Brain pericyte (primary cell): ENCODE data around the gene AJAP1.

Source experiments
- DNase-seq: peaks from one replicate; pipeline ENCODE4 v3.0.0-alpha.2; 2012; ENCODE audit warnings: low read depth, low spot score

AJAP1 gene

DNA sequence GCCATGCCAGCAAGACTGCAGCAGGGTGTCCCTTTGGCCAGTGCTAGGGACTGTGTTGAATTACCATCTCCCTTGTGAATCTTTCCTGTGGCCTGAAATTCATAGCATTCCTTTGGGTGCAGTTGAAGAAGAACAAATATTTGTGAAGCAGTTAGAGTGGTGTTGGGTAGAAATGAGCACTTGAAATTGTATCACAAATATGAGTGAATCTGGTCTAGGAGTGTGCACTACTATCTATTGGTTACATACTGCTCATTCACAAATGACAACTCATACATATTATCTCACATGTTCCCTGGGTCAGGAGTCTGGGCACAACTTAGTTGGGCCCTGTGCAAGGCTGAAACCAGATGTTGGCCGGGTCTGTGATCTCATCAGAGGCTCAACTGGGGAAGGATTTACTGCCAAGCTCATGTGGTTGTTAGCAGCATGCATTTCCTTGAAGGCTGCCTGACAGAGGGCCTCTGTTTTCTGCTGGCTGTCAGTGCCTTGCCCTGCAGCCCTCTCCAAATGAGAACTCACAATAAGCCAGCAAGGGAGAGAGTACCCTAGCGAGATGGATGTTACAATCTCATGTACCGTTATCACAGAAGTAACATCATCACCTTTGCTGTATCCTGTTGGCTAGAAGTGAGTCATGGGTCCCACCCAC, 23.8 kb downstream of the AJAP1 start:
- DNase-seq: no peak

DNA sequence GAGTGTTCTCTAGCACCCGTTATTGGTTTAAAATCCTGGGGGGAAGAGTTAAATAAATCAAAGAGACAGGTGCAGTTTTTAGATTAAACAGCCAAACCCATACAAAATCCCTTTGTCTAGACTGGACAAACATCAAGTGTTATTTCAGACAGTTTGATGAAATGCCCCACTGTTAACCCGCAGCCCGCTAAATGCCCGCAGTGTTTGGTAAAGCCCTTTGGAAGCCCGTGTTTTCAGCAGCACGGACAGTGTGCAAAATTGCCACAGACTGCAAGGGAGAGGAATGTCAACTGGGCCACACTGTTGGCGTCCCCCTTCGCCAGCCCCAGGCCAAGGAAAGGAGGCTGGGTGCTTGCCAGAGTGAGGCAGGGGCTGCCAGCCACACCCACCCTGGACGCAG, 26.6 kb downstream of the AJAP1 start:
- no peak for DNase-seq

DNA sequence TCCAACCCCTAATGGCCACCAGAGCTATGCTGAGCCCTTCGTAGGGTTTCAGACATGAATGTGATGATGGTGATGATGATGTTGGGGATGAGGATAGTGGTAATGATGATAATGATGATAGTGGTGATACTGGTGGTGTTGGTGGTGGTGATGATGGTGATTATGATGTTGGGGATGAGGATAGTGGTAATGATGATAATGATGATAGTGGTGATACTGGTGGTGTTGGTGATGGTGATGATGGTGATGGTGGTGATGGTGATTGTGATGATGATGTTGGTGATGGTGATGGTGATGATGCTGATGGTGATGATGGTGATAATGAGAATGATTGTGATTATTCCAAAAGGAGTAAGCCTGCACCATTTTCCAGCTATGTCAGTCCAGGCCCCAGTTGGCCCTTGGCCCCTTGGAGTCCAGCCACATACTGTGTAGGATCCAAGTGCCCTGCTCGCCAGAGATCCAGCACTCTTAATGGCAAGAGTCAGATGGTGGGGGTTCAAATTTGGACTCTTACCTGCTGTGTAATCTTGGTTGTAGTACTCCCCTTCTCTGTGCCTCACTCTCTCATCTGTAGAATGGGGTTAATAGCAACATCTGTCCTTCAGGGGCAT, 28.3 kb downstream of the AJAP1 start:
- DNase-seq: no peak

DNA sequence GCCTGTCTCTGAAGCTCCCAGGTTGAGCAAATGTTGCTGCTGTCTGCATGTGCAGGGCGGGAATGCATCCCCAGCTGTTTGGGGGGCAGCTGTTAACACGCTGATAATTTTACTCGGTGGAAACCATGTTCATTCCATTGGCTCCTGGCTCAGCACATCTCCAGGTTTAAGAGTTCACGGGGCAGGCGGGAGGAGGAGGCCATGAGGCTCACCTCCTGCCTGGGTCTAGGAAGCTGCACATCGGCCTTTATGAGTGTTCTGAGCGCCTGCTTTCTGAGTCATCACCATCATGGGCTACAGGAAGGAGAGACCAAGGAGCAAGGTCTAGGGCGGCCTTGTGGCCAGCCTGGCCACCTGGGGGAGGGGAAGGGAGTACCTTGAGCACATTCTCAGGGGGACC, 29.7 kb downstream of the AJAP1 start:
- DNase-seq: no peak

DNA sequence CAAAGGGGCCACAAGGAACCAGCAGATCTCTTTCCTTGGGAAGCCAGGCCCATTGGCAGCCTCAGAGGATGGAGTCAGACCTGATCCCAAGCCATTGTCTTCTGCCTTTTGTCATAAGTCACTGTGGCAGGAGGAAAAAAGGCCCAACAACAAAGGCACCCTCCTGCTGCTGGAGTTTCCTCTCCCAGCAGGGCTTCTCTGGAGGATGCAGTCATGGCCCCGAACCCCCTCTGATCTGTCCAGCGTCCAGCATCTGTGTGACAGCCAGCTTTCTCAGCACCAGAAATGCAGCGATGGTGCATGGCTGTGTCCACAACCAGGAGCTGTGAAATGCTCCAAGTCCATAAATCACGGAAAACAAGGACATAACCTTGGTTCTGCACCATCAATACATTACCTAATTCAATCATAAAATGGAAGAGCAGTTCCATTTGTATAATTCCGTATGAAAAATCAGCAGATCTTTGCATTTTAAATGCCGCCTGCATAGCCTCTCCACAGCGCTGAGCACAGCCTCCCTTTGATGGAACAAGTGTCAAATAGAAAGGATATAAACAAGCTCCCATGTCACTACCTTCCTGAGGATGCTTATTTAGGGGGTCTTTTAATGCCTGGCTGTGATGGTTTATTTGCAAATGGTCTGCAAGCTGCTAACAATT, 30.6 kb downstream of the AJAP1 start:
- DNase-seq: no peak

DNA sequence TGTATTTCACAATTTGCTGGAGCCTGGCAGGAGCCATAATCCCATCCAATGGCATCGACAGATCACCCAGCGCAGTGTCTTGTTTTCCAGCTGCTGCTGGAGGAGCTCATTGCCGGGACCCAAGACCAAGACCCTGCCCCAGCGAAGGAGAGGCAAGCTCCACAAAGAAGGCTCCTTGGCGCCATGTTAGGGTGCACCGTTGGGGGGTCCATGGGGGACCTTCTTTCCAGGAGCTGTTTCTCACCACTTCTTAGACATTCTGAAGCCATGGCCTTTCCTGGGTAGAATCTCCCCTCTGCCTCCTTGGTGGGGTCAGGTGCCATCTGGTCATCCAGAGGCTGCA, 31.1 kb downstream of the AJAP1 start:
- no peak for DNase-seq

DNA sequence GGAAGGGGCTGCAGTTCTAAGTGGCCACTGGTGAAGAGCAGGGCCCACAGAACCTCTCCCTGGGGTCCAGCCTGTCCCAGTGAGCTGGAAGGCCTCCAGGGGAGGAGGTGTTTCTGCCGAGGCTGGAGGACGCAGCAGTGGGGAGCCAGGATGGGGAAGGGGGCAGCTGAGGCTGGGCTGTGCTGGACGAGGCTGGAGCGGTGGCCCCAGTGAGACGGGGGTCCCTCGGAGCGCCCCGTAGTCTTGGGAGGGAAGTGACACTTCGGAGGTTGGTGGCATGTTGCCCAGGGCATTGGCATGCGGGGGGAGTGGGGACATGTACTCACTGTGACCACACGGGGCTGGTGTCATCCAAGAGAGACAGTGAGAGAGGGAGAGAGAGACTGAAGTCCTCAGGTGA, 33.5 kb downstream of the AJAP1 start:
- DNase-seq: no peak

DNA sequence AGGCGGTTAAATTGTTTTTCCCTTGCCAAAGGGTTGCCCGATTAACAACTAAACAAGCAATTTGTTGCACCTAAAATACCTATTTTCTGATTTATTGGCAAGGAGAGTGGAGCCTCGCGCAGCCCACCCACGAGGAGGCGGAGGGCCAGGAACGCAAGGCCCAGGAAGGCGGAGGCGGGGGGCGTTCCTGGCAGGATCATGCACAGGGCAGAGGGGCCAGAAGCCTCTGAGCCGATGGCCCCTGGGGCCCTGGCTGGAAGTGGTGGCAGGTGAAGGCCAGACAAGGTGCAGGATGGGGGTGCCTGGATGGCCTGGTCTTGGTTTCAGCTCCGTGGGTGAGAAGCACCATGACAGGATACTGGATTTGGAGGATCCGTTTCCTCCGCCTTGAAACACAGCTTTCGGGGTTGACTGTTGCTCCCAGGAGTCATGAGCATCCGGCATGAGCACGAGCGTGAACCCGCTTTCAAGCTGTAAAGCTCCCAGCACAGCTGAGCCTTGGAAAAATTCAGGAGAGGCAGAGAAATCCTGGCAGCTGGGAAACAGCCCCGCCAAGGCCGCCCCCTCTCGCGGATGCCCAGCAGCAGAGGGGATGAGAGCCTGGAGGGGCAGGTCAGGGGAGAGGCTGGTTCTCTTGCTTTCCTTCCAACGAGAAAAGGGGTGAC, 35.0 kb downstream of the AJAP1 start:
- no peak for DNase-seq

DNA sequence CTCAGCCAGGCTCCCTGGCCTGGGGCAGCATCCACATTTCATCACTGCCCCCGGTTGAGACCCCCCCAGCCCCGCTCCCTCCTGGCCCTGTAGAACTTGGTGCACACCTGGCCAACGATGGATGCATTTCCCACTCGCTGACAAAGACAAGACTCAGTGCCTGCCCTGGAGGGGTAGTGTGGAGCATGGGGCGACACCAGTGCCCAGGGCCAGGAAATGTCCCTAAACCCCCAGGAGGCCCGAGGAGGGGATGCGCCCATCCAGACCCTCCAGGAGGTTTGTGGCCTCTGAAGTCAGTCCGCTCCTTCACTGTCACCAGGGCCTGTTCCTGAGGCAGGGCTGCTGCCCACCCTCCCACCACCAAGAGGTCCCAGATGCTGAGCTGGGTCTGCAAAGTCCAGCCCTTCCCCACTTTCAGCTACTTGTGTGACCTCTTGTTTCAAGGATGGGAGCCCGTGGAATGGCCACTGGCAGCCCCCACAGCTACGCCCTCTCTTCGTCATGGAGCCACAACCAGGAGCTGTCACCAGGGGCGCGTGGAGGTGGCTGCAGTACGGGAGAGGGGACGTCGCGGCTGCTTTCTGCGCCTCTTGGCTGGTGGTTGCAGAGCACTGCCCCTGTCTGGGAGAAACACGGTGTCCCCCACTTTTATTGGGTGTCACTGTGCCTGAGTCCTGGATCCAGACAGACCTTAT, 35.7 kb downstream of the AJAP1 start:
- DNase-seq: no peak

DNA sequence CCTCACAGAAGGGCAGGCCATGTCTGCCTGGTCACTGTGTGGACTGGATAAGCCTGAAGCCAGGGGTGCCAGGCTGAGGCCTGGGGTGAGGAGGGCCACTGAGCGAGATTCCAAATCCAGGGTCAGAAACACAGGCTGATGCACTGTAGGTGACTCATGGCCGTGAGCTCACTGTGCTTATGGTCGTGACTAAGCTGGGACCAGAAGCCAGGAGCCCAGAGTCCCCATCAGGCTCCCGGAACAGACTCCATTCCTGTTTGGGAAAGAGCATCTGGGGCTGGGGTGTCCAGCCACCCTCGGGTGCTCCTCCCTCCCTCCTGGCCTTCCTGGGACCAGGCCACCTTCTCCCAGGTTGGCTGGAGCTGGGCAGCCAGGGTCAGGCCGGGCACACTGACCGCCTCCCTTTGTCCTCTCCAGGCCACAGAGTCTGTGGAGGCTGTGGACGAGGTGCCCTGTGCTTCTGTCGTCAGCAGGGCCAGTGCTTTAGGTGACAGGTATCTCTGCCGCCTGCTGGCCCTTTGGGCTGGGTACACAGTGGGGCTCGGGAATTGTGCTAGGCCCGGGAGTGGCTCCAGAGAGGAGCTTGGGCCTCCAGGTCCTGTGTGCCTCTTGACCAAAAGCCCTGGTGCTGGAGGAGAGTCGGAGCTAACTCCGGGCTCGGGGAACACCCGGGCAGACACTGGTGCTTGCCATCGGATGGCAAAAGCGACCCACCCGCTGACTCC, 36.7 kb downstream of the AJAP1 start:
- no peak for DNase-seq

DNA sequence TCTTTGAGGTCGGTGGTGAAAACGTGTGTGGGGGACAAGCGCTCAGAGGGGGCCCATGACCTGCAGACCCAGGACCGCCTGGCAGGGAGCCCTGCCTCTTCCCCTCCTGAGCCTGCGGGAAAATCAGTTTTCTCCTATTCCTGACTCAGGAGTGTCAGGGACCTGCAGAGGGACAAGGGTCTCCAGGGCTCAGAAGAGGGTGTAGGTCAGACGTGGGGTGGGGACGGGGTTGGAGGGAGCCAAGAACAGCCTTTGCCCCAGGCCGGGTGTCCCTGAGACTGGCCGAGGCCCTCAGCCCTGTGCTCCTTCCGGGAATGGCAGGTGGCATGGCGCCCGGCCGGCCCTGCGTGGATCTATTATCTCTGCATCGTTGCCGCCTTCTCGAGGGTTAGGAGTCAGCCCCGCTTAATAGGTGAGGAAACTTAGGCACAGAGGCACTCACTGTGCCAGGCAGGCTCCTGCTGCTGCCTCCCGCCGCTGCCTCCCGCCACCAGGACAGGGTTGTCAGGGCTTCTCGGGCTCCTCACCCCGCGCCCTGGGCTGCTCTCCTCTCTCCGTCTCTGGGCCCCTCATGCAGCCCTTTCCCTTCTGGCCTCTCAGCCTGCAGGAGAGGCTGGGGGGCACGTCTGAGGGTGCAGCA, 37.5 kb downstream of the AJAP1 start:
- DNase-seq: no peak

DNA sequence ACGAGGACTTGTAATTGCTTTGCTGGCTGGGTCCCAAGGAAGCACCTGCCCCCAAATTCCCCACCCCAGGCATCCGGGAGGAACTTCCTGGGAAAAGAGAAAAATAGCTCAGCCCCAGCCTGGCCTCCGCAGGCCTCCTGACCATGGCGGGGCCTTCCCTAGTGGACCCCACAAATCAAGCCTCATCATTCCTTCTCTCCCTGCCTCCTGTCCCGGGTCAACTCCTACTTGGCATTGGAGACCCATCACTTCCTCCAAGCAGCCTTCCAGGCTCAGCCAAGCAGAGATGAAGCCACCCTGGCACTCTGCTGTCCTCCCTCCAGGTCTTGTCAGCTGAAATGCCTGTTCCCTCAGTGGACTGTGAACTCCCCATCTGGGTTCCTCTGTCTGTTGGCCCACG, 38.0 kb downstream of the AJAP1 start:
- DNase-seq: no peak

DNA sequence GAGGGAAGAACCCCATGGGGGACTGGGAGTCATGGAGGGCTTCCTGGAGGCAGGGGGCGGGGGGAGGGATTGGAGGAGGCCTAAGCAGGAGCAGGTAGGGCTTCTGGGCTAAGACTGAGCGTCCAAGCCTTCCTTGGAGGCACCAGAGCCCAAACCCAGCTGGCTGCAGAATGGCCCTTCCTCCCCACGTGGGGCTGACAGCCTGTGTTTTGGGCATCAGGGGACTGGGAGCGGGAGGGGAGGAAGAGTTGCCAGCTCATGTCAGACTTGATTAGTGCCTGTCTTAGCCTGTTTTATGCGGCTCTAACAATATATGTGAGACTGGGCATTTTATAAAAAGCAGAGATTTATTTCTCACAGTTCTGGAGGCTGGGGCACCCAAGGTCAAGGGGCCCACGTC, 38.9 kb downstream of the AJAP1 start:
- no peak for DNase-seq

DNA sequence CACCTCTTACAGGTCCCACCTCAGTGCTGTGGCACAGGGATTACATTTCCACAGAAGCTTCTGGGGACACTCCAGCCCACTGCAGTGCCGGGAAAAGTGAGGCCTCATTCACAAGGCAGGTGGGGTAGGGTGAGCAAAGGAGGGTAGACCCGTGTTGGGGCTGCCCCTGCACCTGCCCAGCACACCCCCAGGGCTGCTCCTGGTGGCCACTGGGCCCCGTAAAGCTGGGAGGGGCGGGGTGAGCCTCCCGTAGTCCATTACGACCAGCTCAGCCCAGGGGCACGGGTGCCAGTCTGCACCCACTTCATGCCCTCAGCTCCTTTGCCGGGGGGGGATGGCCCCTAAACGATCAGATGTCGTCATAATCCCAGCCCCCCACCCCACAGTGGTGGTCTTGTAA, 39.5 kb downstream of the AJAP1 start:
- DNase-seq: no peak

DNA sequence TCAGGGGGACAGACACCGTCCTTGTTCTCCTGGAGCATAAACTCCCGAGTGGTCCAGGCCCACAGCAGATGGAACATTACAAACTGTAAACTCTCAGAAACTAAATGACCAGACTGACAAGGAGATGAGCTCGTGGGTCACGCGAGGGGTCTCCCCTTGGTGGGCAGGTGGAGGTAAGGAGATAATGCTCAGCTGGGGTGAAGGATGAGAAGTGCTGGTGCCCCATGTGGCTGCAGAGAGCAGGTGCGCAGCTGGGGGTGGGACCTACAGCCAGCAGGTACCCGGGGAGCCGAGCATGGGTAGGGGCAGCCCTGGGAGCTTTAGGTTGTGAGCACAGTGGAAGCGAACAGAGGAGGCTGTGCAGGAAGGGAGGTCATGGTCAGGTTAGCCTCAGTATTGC, 40.1 kb downstream of the AJAP1 start:
- no peak for DNase-seq

DNA sequence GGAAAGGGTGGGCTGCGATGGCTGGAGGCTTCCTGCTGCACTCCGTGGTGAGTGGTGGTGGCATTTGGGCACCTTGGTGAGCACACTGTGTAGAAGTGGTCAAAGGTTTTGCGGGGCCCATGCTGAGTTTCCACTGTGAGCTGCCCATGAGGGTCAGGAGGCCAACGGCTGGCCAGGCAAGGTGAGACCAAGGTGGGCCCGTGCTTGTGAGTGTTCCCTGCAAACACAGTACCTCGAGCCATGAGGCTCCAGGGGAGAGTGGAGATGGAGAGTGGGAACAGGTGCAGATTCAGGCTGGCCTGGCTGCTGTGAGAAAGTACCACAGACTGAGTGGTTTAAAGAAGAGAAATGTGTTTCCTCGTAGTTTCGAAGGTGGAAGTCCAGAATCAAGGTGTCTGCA, 40.8 kb downstream of the AJAP1 start:
- DNase-seq: no peak

DNA sequence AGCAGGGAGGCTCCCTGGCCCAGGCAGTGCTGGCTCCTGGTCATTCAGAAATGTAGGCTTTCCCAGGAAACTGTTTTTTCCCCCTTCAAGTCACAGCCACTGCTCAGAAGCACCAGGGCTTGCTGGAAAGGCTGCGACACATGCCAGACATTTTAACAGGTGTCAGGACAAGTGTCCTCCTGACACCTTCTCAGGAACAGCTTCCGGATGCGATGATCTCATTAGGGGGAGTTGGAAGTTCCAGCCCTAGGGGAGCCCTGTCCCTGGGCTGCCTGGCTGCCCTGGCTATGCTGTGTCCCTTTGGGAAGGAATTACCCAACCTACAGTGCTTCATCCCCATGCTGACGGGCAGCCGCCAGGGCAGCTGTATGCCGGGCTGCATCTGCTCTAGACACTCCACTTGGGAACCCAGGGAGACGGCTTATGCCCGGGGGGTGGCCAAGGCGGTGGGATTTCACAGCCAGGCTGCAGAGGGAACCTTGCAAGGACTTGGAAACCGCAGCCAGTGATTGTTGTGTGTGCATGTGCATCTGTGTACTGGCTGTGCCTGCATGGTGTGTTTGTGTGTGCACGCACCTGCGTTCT, 41.8 kb downstream of the AJAP1 start:
- no peak for DNase-seq

DNA sequence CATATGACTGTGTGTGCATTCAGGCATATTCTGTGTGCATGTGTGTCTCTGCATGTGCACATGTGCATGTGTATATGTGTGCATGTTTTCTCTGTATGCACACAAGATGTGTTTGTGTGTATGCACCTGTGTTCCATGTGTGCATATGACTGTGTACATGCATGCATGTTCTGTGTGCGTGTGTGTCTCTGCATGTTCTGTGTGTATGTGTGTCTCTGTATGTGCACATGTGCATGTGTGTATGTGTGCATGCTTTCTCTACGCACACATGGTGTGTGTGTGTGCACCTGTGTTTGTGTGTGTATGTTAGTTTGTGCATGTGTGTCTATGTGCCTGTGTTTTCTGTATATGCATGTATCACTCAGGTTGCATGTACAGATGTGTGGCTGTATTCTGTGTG, 42.3 kb downstream of the AJAP1 start:
- DNase-seq: no peak

DNA sequence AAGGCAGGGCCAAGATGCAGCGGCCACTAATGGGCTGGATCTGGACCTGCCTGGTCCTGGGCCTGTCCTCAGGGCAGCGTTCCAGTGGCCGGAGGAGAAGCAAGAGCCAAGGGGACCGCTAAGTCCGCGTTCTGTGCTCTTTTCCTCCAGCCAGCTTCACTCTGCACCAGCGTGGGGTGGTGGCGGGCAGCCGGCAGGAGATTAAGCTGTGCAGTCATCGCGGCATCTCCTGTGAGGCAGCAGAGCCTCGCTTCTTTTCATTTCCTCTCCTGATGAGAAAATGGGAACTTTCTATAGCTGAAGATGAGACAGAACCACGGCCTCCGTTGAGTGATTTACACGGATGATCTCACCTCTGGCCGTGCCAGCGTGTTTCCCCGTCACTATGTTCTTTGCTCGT, 43.4 kb downstream of the AJAP1 start:
- no peak for DNase-seq

DNA sequence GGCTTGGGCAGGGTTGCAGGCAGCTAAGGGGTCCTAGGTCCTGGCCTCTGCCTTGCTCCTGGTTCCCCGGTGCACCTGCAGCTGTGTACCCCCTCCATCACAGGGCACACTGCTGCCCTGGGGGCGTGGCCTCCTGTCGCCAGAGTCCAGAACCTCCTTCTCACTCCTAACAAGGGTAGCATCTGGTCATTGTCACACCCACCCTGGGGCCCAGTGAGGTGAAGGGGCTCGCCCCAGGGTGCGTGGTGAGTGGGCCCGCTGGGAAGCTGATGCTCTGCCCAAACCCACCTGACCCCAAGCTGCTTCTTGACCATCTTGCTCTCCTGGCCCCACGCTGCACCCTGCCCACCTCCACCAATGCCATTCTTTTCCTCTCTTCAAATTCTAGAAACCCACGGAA, 44.5 kb downstream of the AJAP1 start:
- DNase-seq: no peak
